HEK293 (cell line): Measurements from ENCODE around the gene IFNGR1.

Experiments used
- ZNF621 ChIP-seq: fragments of 450-650 bp; formaldehyde crosslinking; IDR thresholded peaks from 2 replicates; pipeline ENCODE4 v1.5.1; 2017; ENCODE audit warnings: missing biosample characterization, missing genetic modification characterization
- ZNF707 ChIP-seq: fragments of 450-650 bp; formaldehyde crosslinking; IDR thresholded peaks from 2 replicates; pipeline ENCODE4 v1.5.1; 2016; ENCODE audit warnings: missing biosample characterization, missing genetic modification characterization
- TF ChIP-seq, protein P1 (sequence below): fragments of 450-650 bp; formaldehyde crosslinking; IDR thresholded peaks from 2 replicates; pipeline ENCODE4 v1.5.1; 2016; ENCODE audit warnings: missing biosample characterization, missing genetic modification characterization

DNA sequence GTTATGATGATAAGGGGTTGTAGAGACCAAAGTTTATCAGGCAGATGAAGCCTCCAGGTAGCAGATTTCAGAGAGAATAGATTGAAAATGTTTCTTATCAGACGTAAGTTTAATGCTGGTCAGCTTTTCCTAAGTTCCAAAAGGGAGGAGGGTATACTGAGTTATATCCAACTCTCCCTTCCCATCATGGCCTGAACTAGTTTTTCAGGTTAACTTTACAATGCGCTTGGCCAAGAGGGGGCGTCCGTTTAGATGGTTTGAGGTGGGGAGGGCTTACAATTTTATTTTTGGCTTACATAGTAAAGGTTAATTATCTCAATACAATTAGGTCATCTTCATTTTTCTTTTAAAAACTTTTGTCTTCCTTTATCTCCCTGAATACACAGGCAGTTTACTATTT is 26.4 kb downstream of the IFNGR1 start:
- TF ChIP-seq ZNF621 (tag by site-specific recombination): no peak
- TF ChIP-seq, protein P1, sequence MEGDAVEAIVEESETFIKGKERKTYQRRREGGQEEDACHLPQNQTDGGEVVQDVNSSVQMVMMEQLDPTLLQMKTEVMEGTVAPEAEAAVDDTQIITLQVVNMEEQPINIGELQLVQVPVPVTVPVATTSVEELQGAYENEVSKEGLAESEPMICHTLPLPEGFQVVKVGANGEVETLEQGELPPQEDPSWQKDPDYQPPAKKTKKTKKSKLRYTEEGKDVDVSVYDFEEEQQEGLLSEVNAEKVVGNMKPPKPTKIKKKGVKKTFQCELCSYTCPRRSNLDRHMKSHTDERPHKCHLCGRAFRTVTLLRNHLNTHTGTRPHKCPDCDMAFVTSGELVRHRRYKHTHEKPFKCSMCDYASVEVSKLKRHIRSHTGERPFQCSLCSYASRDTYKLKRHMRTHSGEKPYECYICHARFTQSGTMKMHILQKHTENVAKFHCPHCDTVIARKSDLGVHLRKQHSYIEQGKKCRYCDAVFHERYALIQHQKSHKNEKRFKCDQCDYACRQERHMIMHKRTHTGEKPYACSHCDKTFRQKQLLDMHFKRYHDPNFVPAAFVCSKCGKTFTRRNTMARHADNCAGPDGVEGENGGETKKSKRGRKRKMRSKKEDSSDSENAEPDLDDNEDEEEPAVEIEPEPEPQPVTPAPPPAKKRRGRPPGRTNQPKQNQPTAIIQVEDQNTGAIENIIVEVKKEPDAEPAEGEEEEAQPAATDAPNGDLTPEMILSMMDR (tag by site-specific recombination): no peak
- TF ChIP-seq ZNF707: no peak
